B cell (primary cell): ENCODE measurements around the gene PARP3.

Experiments used
- CTCF ChIP-seq: fragments of 200-600 bp; IDR thresholded peaks from one replicate; pipeline ENCODE4 v1.8.0; 2022; ENCODE audit warnings: antibody characterized with exemption, mild to moderate bottlenecking
- EZH2 ChIP-seq: IDR thresholded peaks from 2 replicates; pipeline ENCODE4 v1.6.1; 2012; ENCODE audit warnings: borderline replicate concordance, low read depth, mild to moderate bottlenecking, moderate library complexity, low read length; ENCODE audit not compliant: insufficient read depth, poor library complexity, severe bottlenecking

GRCh38 chr3:51974277-51974962, 32.3 kb downstream of the PARP3 start:
- TF ChIP-seq CTCF, result no peak
- TF ChIP-seq EZH2, result no peak
